AG04450 (cell line): ENCODE measurements around the gene VCL. TPM values are rescaled to one million over a fixed set of nuclear protein-coding genes. Genes with fewer than 3 reads are reported as not detected.

Experiments
- CTCF ChIA-PET: fragments of 300-600, 350-600 bp; formaldehyde crosslinking; extraction: SDS; loops from one replicate; lab custom pipeline; 2022; ENCODE audit warnings: antibody characterized with exemption, inconsistent platforms; lab: Charles Lee
- POLR2A ChIA-PET: fragments of 350-600 bp; formaldehyde crosslinking; extraction: SDS; loops from one replicate; lab custom pipeline; 2021; ENCODE audit warnings: antibody characterized with exemption, inconsistent platforms; lab: Yijun Ruan, JAX
- DNase-seq: peaks from one replicate; pipeline ENCODE4 v3.0.0-alpha.2; 2011; ENCODE audit warnings: low read depth, low spot score
- H3K27ac ChIP-seq: one replicate; pipeline ENCODE4 v1.5.1; 2012; ENCODE audit warnings: low read depth, low read length, control low read depth
- H3K27me3 ChIP-seq: one replicate; pipeline ENCODE4 v1.6.0; 2012; ENCODE audit warnings: low read length; ENCODE audit not compliant: control insufficient read depth, insufficient read depth
- H3K4me3 ChIP-seq: 2 replicates; pipeline ENCODE4 v1.5.1; 2011; ENCODE audit warnings: mild to moderate bottlenecking, low read depth, low read length, control low read depth
- H3K9me3 ChIP-seq: 2 replicates; pipeline ENCODE4 v1.5.1; 2012; ENCODE audit warnings: low read length; ENCODE audit not compliant: control insufficient read depth, insufficient read depth
- CTCF ChIP-seq: IDR thresholded peaks from 2 replicates; pipeline ENCODE4 v1.5.1; 2011; ENCODE audit warnings: low read depth, low read length, control low read depth, inconsistent platforms
- polyA plus RNA-seq: library from polyadenylated mRNA; depleted of rRNA; stranded (reverse); fragments of >200 nt; gene quantifications from 2 replicates; pipeline ENCODE4 v1.2.3, GENCODE V29; 2011

The VCL gene
- polyA plus RNA-seq, 1 experiment, result 313 TPM

GRCh38 chr10:74109452-74109851 lies 111.5 kb downstream of the VCL start:
- ChIA-PET CTCF (interaction anchor here (0.6 to 2.6 kb wide), 4 partner anchors 28 to 169 kb away, joined by 5 to 9 read pairs (median 6); no protein-coding TSS in a partner anchor), POLR2A (no interaction called here)
- Histone ChIP-seq H3K27me3 (no peaks in the 10 kb centered on the region), H3K9me3 (no peaks in the 10 kb centered on the region), H3K27ac (no peak overlapping the region), H3K4me3 (no peak overlapping the region)
- TF ChIP-seq CTCF, result no peak
- DNase-seq, result no peak

- Histone ChIP-seq H3K27ac (no peak overlapping the region), H3K4me3 (no peak overlapping the region), H3K27me3 (no peaks in the 10 kb centered on the region), H3K9me3 (no peaks in the 10 kb centered on the region)
- TF ChIP-seq CTCF, result no peak
- no peak for DNase-seq
- ChIA-PET POLR2A (no interaction called here), CTCF (interaction anchor here (0.6 to 2.6 kb wide), 3 partner anchors 8 to 170 kb away, joined by 3 to 9 read pairs (median 6); no protein-coding TSS in a partner anchor)
These were observed 112.2 kb downstream of the VCL start for GRCh38 chr10:74110120-74110519.

- no peak overlapping the region for H3K27ac ChIP-seq
- DNase-seq, result no peak
- ChIA-PET CTCF (no interaction called here), POLR2A (no interaction called here)
- H3K4me3 ChIP-seq, result no peak overlapping the region
- H3K9me3 ChIP-seq, result no peaks in the 10 kb centered on the region
- no peak for TF ChIP-seq CTCF
- H3K27me3 ChIP-seq, result no peaks in the 10 kb centered on the region
These were observed 113.9 kb downstream of the VCL start for GRCh38 chr10:74111799-74112198.

- Histone ChIP-seq H3K9me3 (no peaks in the 10 kb centered on the region), H3K27ac (peak overlapping the region; percentile 13), H3K27me3 (no peaks in the 10 kb centered on the region), H3K4me3 (no peak overlapping the region)
- POLR2A ChIA-PET, result interaction anchor here (0.7 to 1.0 kb wide), 3 partner anchors 27 to 263 kb away, joined by 3 to 5 read pairs (median 3); no protein-coding TSS in a partner anchor
- DNase-seq, result no peak
- CTCF ChIA-PET, result interaction anchor here (0.7 to 1.5 kb wide), 3 partner anchors 9 to 234 kb away, joined by 3 to 4 read pairs (median 3); no protein-coding TSS in a partner anchor
- TF ChIP-seq CTCF, result no peak
These were observed 115.6 kb downstream of the VCL start for GRCh38 chr10:74113546-74113945.

GRCh38 chr10:74114041-74114448 lies 116.1 kb downstream of the VCL start:
- CTCF ChIA-PET, result interaction anchor here (1.5 kb wide), 1 partner anchor 234 kb away, joined by 4 read pairs; no protein-coding TSS in a partner anchor
- H3K27ac ChIP-seq, result peak overlapping the region; percentile 13

More at GRCh38 chr10:74114041-74114448, 116.1 kb downstream of the VCL start:
- H3K27me3 ChIP-seq, result no peaks in the 10 kb centered on the region
- H3K4me3 ChIP-seq, result no peak overlapping the region
- DNase-seq, result no peak
- no peaks in the 10 kb centered on the region for H3K9me3 ChIP-seq
- TF ChIP-seq CTCF, result no peak
- POLR2A ChIA-PET, result interaction anchor here (0.7 to 1.0 kb wide), 3 partner anchors 28 to 263 kb away, joined by 3 to 5 read pairs (median 3); no protein-coding TSS in a partner anchor
